Neural cell (in vitro differentiated cells): ENCODE results near the gene CASZ1. TPM values are rescaled to one million over a fixed set of nuclear protein-coding genes. Genes with fewer than 3 reads are reported as not detected.

ENCODE experiments used
- H2AFZ ChIP-seq: fragments of 200-600, 300-800 bp; sonication (generic), shearing (Covaris generic); 2 replicates; pipeline ENCODE4 v1.6.0; 2014; ENCODE audit warnings: low read depth, mild to moderate bottlenecking, antibody characterized with exemption, low read length, moderate library complexity
- H3F3A ChIP-seq: fragments of 200-600 bp; shearing (Covaris generic); 2 replicates; pipeline ENCODE4 v1.6.1; 2016; ENCODE audit warnings: mild to moderate bottlenecking, moderate library complexity, mixed read lengths, antibody characterized with exemption, low read length; ENCODE audit not compliant: insufficient read depth, poor library complexity, severe bottlenecking
- H3K27ac ChIP-seq: fragments of 200-600, 300-800 bp; sonication (generic), shearing (Covaris generic); 2 replicates; pipeline ENCODE4 v1.5.1; 2014; ENCODE audit warnings: mild to moderate bottlenecking, low read length, moderate library complexity
- H3K27me3 ChIP-seq: fragments of 300-800, 200-600 bp; sonication (generic), shearing (Covaris generic); 2 replicates; pipeline ENCODE4 v1.6.0; 2014; ENCODE audit warnings: mild to moderate bottlenecking, low read depth, low read length, moderate library complexity; ENCODE audit not compliant: insufficient read depth
- H3K36me3 ChIP-seq: fragments of 300-800, 200-600 bp; sonication (generic), shearing (Covaris generic); 2 replicates; pipeline ENCODE4 v1.5.1; 2014; ENCODE audit warnings: mild to moderate bottlenecking, antibody characterized with exemption, low read length, moderate library complexity; ENCODE audit not compliant: insufficient read depth
- H3K4me2 ChIP-seq: fragments of 300-800, 200-600 bp; sonication (generic), shearing (Covaris generic); 2 replicates; pipeline ENCODE4 v1.6.0; 2014; ENCODE audit warnings: mild to moderate bottlenecking, low read length
- H3K4me3 ChIP-seq: fragments of 300-800, 200-600 bp; sonication (generic), shearing (Covaris generic); 2 replicates; pipeline ENCODE4 v1.5.1; 2014; ENCODE audit warnings: mild to moderate bottlenecking, low read length, moderate library complexity
- H3K79me2 ChIP-seq: fragments of 200-600 bp; shearing (Covaris generic); replicated peaks from 2 replicates; pipeline ENCODE4 v1.6.0; 2014; ENCODE audit warnings: mild to moderate bottlenecking, low read length, moderate library complexity; ENCODE audit not compliant: insufficient read depth
- H3K9ac ChIP-seq: fragments of 300-800, 200-600 bp; sonication (generic), shearing (Covaris generic); 2 replicates; pipeline ENCODE4 v1.6.1; 2016; ENCODE audit warnings: mild to moderate bottlenecking, low read length, mixed read lengths
- H3K9me2 ChIP-seq: fragments of 200-600 bp; shearing (Covaris generic); 2 replicates; pipeline ENCODE4 v1.6.1; 2016; ENCODE audit warnings: mild to moderate bottlenecking, low read length, mixed read lengths; ENCODE audit not compliant: insufficient read depth
- H3K9me3 ChIP-seq: fragments of 200-600, 300-800 bp; sonication (generic), shearing (Covaris generic); 2 replicates; pipeline ENCODE4 v1.6.1; 2016; ENCODE audit warnings: mild to moderate bottlenecking, mixed run types, low read length, moderate library complexity, mixed read lengths
- H4K20me1 ChIP-seq: fragments of 200-600 bp; shearing (Covaris generic); 2 replicates; pipeline ENCODE4 v1.6.1; 2016; ENCODE audit warnings: mild to moderate bottlenecking, mixed run types; ENCODE audit not compliant: insufficient read depth
- EZH2 ChIP-seq: fragments of 200-600, 300-800 bp; shearing (Covaris generic), sonication (generic); IDR thresholded peaks from 2 replicates; pipeline ENCODE4 v1.6.1; 2014; ENCODE audit warnings: antibody characterized with exemption, low read length, borderline replicate concordance, mild to moderate bottlenecking; ENCODE audit not compliant: insufficient read depth, poor library complexity, severe bottlenecking
- MXI1 ChIP-seq: fragments of 450-650 bp; conservative IDR thresholded peaks from 2 replicates; pipeline ENCODE4 v1.6.1; 2014; ENCODE audit warnings: antibody characterized with exemption, mild to moderate bottlenecking; ENCODE audit not compliant: poor library complexity, severe bottlenecking
- POLR2AphosphoS5 ChIP-seq: IDR thresholded peaks from 2 replicates; pipeline ENCODE4 v1.6.1; 2012
- RAD21 ChIP-seq: fragments of 450-650 bp; conservative IDR thresholded peaks from 2 replicates; pipeline ENCODE4 v1.6.1; 2014; ENCODE audit warnings: antibody characterized with exemption, mild to moderate bottlenecking, moderate library complexity
- polyA plus RNA-seq: library from polyadenylated mRNA; depleted of rRNA; stranded (reverse); fragments of >200 nt; gene quantifications from 2 replicates; pipeline ENCODE4 v1.2.3, GENCODE V29; 2014
- TF ChIP-seq, protein P1 (sequence below): IDR thresholded peaks from 2 replicates; pipeline ENCODE4 v1.6.1; 2012; ENCODE audit warnings: borderline replicate concordance
- TF ChIP-seq, protein P2 (sequence below): fragments of 450-650 bp; IDR thresholded peaks from 2 replicates; pipeline ENCODE4 v1.5.1; 2014; ENCODE audit warnings: antibody characterized with exemption, mild to moderate bottlenecking, moderate library complexity; ENCODE audit not compliant: poor library complexity, severe bottlenecking

CASZ1 gene
- polyA plus RNA-seq, 1 donor from 2014 or later: 0.27 TPM

DNA sequence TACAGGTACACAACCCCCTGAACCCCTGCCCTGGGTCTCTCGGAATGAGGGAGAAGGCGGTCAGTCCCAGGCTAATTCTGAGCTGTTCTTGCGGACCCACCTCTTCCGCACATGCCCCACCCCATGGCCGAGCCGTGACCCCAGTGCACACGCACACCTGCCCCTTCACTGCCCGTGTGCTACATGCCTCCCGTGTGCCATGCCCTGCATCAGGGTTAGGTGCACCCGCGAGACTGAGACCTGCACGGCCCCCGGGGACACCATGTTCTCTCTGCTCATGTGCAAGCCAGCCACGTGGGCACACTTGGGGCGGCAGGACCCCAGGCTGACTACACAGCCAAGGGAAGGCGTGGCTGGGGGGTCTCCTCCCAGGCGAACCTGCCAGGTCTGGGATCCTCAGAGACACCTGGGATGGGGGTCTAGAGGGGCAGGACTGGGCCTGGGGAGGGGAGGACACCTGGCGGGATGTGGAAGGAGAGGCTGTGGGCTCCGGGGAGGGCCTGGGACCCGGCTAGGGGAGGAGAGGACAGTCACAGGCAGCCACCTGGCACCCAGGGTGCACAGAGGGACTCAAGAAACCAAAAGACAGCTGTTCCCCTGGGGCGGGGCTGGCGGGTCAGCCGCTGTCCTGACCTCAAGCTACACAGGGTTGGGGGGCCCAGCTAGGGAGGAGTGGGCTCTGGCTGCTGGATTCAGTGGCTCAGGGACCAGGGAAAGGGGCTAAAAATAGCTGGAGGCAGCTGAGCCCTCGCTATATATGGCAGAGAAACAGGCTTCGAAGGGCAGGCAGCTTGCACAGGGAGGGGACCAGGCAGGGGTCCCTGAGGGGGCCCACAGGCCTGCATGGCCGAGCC lies 133.4 kb downstream of the CASZ1 start:
- Histone ChIP-seq H3K9me3 (no peaks in the 10 kb centered on the region), H3K9ac (peak overlapping the region; percentile 38), H3K4me3 (no peak overlapping the region), H3K27me3 (no peaks in the 10 kb centered on the region), H3F3A (no peaks in the 10 kb centered on the region), H4K20me1 (no peaks in the 10 kb centered on the region), H2AFZ (no peak overlapping the region), H3K4me2 (no peak overlapping the region), H3K27ac (no peak overlapping the region), H3K79me2 (no peaks in the 10 kb centered on the region), H3K9me2 (no peaks in the 10 kb centered on the region), H3K36me3 (no peaks in the 10 kb centered on the region)
- TF ChIP-seq, protein P1, sequence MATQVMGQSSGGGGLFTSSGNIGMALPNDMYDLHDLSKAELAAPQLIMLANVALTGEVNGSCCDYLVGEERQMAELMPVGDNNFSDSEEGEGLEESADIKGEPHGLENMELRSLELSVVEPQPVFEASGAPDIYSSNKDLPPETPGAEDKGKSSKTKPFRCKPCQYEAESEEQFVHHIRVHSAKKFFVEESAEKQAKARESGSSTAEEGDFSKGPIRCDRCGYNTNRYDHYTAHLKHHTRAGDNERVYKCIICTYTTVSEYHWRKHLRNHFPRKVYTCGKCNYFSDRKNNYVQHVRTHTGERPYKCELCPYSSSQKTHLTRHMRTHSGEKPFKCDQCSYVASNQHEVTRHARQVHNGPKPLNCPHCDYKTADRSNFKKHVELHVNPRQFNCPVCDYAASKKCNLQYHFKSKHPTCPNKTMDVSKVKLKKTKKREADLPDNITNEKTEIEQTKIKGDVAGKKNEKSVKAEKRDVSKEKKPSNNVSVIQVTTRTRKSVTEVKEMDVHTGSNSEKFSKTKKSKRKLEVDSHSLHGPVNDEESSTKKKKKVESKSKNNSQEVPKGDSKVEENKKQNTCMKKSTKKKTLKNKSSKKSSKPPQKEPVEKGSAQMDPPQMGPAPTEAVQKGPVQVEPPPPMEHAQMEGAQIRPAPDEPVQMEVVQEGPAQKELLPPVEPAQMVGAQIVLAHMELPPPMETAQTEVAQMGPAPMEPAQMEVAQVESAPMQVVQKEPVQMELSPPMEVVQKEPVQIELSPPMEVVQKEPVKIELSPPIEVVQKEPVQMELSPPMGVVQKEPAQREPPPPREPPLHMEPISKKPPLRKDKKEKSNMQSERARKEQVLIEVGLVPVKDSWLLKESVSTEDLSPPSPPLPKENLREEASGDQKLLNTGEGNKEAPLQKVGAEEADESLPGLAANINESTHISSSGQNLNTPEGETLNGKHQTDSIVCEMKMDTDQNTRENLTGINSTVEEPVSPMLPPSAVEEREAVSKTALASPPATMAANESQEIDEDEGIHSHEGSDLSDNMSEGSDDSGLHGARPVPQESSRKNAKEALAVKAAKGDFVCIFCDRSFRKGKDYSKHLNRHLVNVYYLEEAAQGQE: no peak

- Histone ChIP-seq H3K4me3 (no peak overlapping the region), H3K36me3 (no peaks in the 10 kb centered on the region), H3K4me2 (no peak overlapping the region), H3F3A (no peaks in the 10 kb centered on the region), H2AFZ (no peak overlapping the region), H3K9ac (no peak overlapping the region), H3K9me3 (no peaks in the 10 kb centered on the region), H4K20me1 (no peaks in the 10 kb centered on the region), H3K27ac (no peak overlapping the region), H3K9me2 (no peaks in the 10 kb centered on the region), H3K27me3 (no peaks in the 10 kb centered on the region), H3K79me2 (no peaks in the 10 kb centered on the region)
- TF ChIP-seq MXI1 (no peak), POLR2AphosphoS5 (no peak), RAD21 (no peak), EZH2 (no peak)
- TF ChIP-seq, protein P2, sequence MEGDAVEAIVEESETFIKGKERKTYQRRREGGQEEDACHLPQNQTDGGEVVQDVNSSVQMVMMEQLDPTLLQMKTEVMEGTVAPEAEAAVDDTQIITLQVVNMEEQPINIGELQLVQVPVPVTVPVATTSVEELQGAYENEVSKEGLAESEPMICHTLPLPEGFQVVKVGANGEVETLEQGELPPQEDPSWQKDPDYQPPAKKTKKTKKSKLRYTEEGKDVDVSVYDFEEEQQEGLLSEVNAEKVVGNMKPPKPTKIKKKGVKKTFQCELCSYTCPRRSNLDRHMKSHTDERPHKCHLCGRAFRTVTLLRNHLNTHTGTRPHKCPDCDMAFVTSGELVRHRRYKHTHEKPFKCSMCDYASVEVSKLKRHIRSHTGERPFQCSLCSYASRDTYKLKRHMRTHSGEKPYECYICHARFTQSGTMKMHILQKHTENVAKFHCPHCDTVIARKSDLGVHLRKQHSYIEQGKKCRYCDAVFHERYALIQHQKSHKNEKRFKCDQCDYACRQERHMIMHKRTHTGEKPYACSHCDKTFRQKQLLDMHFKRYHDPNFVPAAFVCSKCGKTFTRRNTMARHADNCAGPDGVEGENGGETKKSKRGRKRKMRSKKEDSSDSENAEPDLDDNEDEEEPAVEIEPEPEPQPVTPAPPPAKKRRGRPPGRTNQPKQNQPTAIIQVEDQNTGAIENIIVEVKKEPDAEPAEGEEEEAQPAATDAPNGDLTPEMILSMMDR: no peak
- TF ChIP-seq, protein P1: no peak
Observed at GRCh38 chr1:10662090-10662688, 134.3 kb downstream of the CASZ1 start.
